Measurements from ENCODE around the gene CST3.
"Not testable (repeated sequence)": the region's sequence is repeated elsewhere in the genome, so short reads cannot be mapped to it uniquely, and the experiment has no call there.

The CST3 gene

GRCh38 chr20:23659989-23660837 lies 22.5 kb upstream of the CST3 start:
- Histone ChIP-seq H3K27me3 (ENCODE audit: control insufficient read depth, insufficient read depth, low read length) (no peaks in the 10 kb centered on the region), H3K36me3 (ENCODE audit: control insufficient read depth, low read depth, low read length) (no peaks in the 10 kb centered on the region), H3K9me3 (ENCODE audit: control insufficient read depth, low read depth, low read length) (no peaks in the 10 kb centered on the region), H3K27ac (ENCODE audit: low read length) (no peak overlapping the region), H3K4me1 (ENCODE audit: control insufficient read depth, low read depth, low read length) (no peaks in the 10 kb centered on the region), H3K9ac (ENCODE audit: low read length) (no peak overlapping the region), H3K4me3 (ENCODE audit: low read length) (no peak overlapping the region)

GRCh38 chr20:23659610-23659988 lies 21.8 kb upstream of the CST3 start:
- not testable (repeated sequence) for H3K9me3 ChIP-seq (ENCODE audit: control insufficient read depth, low read depth, low read length); H3K4me3 ChIP-seq (ENCODE audit: low read length); H3K36me3 ChIP-seq (ENCODE audit: control insufficient read depth, low read depth, low read length); H3K27ac ChIP-seq (ENCODE audit: low read length); H3K4me1 ChIP-seq (ENCODE audit: control insufficient read depth, low read depth, low read length); H3K27me3 ChIP-seq (ENCODE audit: control insufficient read depth, insufficient read depth, low read length); H3K9ac ChIP-seq (ENCODE audit: low read length)

- Histone ChIP-seq H3K4me1 (ENCODE audit: control insufficient read depth, low read depth, low read length) (no peaks in the 10 kb centered on the region), H3K9ac (ENCODE audit: low read length) (no peak overlapping the region), H3K27ac (ENCODE audit: low read length) (no peak overlapping the region), H3K9me3 (ENCODE audit: control insufficient read depth, low read depth, low read length) (no peaks in the 10 kb centered on the region), H3K27me3 (ENCODE audit: control insufficient read depth, insufficient read depth, low read length) (no peaks in the 10 kb centered on the region), H3K36me3 (ENCODE audit: control insufficient read depth, low read depth, low read length) (no peaks in the 10 kb centered on the region), H3K4me3 (ENCODE audit: low read length) (no peak overlapping the region)
These were observed 21.3 kb upstream of the CST3 start for GRCh38 chr20:23658989-23659609.

- no peaks in the 10 kb centered on the region for H3K4me1 ChIP-seq (ENCODE audit: control insufficient read depth, low read depth, low read length)
- no peaks in the 10 kb centered on the region for H3K9me3 ChIP-seq (ENCODE audit: control insufficient read depth, low read depth, low read length)
- no peak overlapping the region for H3K9ac ChIP-seq (ENCODE audit: low read length)
- no peak overlapping the region for H3K27ac ChIP-seq (ENCODE audit: low read length)
- no peaks in the 10 kb centered on the region for H3K27me3 ChIP-seq (ENCODE audit: control insufficient read depth, insufficient read depth, low read length)
- H3K4me3 ChIP-seq (ENCODE audit: low read length) = no peak overlapping the region
- H3K36me3 ChIP-seq (ENCODE audit: control insufficient read depth, low read depth, low read length) = no peaks in the 10 kb centered on the region
These were observed 20.6 kb upstream of the CST3 start for GRCh38 chr20:23658336-23658735.

GRCh38 chr20:23657202-23657601 lies 19.4 kb upstream of the CST3 start:
- Histone ChIP-seq H3K27ac (ENCODE audit: low read length) (no peak overlapping the region), H3K4me3 (ENCODE audit: low read length) (no peak overlapping the region), H3K9me3 (ENCODE audit: control insufficient read depth, low read depth, low read length) (no peaks in the 10 kb centered on the region), H3K9ac (ENCODE audit: low read length) (no peak overlapping the region), H3K36me3 (ENCODE audit: control insufficient read depth, low read depth, low read length) (no peaks in the 10 kb centered on the region), H3K27me3 (ENCODE audit: control insufficient read depth, insufficient read depth, low read length) (no peaks in the 10 kb centered on the region), H3K4me1 (ENCODE audit: control insufficient read depth, low read depth, low read length) (no peaks in the 10 kb centered on the region)

GRCh38 chr20:23656372-23656771 lies 18.6 kb upstream of the CST3 start:
- Histone ChIP-seq H3K27me3 (ENCODE audit: control insufficient read depth, insufficient read depth, low read length) (no peaks in the 10 kb centered on the region), H3K4me3 (ENCODE audit: low read length) (no peak overlapping the region), H3K9me3 (ENCODE audit: control insufficient read depth, low read depth, low read length) (no peaks in the 10 kb centered on the region), H3K9ac (ENCODE audit: low read length) (no peak overlapping the region), H3K36me3 (ENCODE audit: control insufficient read depth, low read depth, low read length) (no peaks in the 10 kb centered on the region), H3K27ac (ENCODE audit: low read length) (no peak overlapping the region), H3K4me1 (ENCODE audit: control insufficient read depth, low read depth, low read length) (no peaks in the 10 kb centered on the region)

- no peaks in the 10 kb centered on the region for H3K4me1 ChIP-seq (ENCODE audit: control insufficient read depth, low read depth, low read length)
- no peak overlapping the region for H3K9ac ChIP-seq (ENCODE audit: low read length)
- H3K36me3 ChIP-seq (ENCODE audit: control insufficient read depth, low read depth, low read length) = no peaks in the 10 kb centered on the region
- H3K4me3 ChIP-seq (ENCODE audit: low read length) = no peak overlapping the region
- H3K27me3 ChIP-seq (ENCODE audit: control insufficient read depth, insufficient read depth, low read length) = no peaks in the 10 kb centered on the region
- H3K9me3 ChIP-seq (ENCODE audit: control insufficient read depth, low read depth, low read length) = no peaks in the 10 kb centered on the region
- no peak overlapping the region for H3K27ac ChIP-seq (ENCODE audit: low read length)
These were observed 17.9 kb upstream of the CST3 start for GRCh38 chr20:23655491-23656211.

- H3K36me3 ChIP-seq (ENCODE audit: control insufficient read depth, low read depth, low read length) = no peaks in the 10 kb centered on the region
- H3K4me3 ChIP-seq (ENCODE audit: low read length) = no peak overlapping the region
- no peaks in the 10 kb centered on the region for H3K9me3 ChIP-seq (ENCODE audit: control insufficient read depth, low read depth, low read length)
- no peaks in the 10 kb centered on the region for H3K27me3 ChIP-seq (ENCODE audit: control insufficient read depth, insufficient read depth, low read length)
- no peak overlapping the region for H3K27ac ChIP-seq (ENCODE audit: low read length)
- H3K4me1 ChIP-seq (ENCODE audit: control insufficient read depth, low read depth, low read length) = no peaks in the 10 kb centered on the region
- H3K9ac ChIP-seq (ENCODE audit: low read length) = no peak overlapping the region
These were observed 17.0 kb upstream of the CST3 start for GRCh38 chr20:23654717-23655116.

- Histone ChIP-seq H3K36me3 (ENCODE audit: control insufficient read depth, low read depth, low read length) (no peaks in the 10 kb centered on the region), H3K27ac (ENCODE audit: low read length) (no peak overlapping the region), H3K9me3 (ENCODE audit: control insufficient read depth, low read depth, low read length) (no peaks in the 10 kb centered on the region), H3K9ac (ENCODE audit: low read length) (no peak overlapping the region), H3K4me3 (ENCODE audit: low read length) (no peak overlapping the region), H3K4me1 (ENCODE audit: control insufficient read depth, low read depth, low read length) (no peaks in the 10 kb centered on the region), H3K27me3 (ENCODE audit: control insufficient read depth, insufficient read depth, low read length) (no peaks in the 10 kb centered on the region)
These were observed 16.2 kb upstream of the CST3 start for GRCh38 chr20:23654000-23654399.

- Histone ChIP-seq H3K27me3 (ENCODE audit: control insufficient read depth, insufficient read depth, low read length) (no peaks in the 10 kb centered on the region), H3K4me3 (ENCODE audit: low read length) (no peak overlapping the region), H3K36me3 (ENCODE audit: control insufficient read depth, low read depth, low read length) (no peaks in the 10 kb centered on the region), H3K9ac (ENCODE audit: low read length) (no peak overlapping the region), H3K27ac (ENCODE audit: low read length) (no peak overlapping the region), H3K9me3 (ENCODE audit: control insufficient read depth, low read depth, low read length) (no peaks in the 10 kb centered on the region), H3K4me1 (ENCODE audit: control insufficient read depth, low read depth, low read length) (no peaks in the 10 kb centered on the region)
These were observed 15.7 kb upstream of the CST3 start for GRCh38 chr20:23653400-23653938.

- Histone ChIP-seq H3K4me3 (ENCODE audit: low read length) (no peak overlapping the region), H3K9me3 (ENCODE audit: control insufficient read depth, low read depth, low read length) (no peaks in the 10 kb centered on the region), H3K9ac (ENCODE audit: low read length) (no peak overlapping the region), H3K27ac (ENCODE audit: low read length) (no peak overlapping the region), H3K4me1 (ENCODE audit: control insufficient read depth, low read depth, low read length) (no peaks in the 10 kb centered on the region), H3K27me3 (ENCODE audit: control insufficient read depth, insufficient read depth, low read length) (no peaks in the 10 kb centered on the region), H3K36me3 (ENCODE audit: control insufficient read depth, low read depth, low read length) (no peaks in the 10 kb centered on the region)
These were observed 15.2 kb upstream of the CST3 start for GRCh38 chr20:23652926-23653325.
